ENCODE results near the gene WRNIP1. TPM values are rescaled to one million over a fixed set of nuclear protein-coding genes. Genes with fewer than 3 reads are reported as not detected.
A peak's percentile ranks its signal among the peaks of the same experiment; 100 is the strongest.

WRNIP1 gene
- total and polyA plus RNA-seq, 9 of the 15 experiments (the other 6 are each of a cell fraction or from before 2014, with no cell fraction given) = 13.2 to 63.6 (median 48.6) TPM

GRCh38 chr6:2725999-2726567, 39.1 kb upstream of the WRNIP1 start (continued):
- no peak for TF ChIP-seq NR2C2 (CRISPR knock-in tag; IDR thresholded peaks at IDR 0.05)
- TF ChIP-seq NR2C2 (tag; IDR thresholded peaks at IDR 0.05) = 0 out of 2 replicates have a peak, but pooled peaks have one; percentile 20
- TF ChIP-seq SPI1 (IDR thresholded peaks at IDR 0.05; ENCODE audit: borderline replicate concordance, low read depth, low read length) = no peak
- no peak for TF ChIP-seq ETV1 (tag; conservative IDR thresholded peaks at IDR 0.05; ENCODE audit: low read depth)
- no peak for TF ChIP-seq ID3 (CRISPR knock-in tag; IDR thresholded peaks at IDR 0.05)
- no peak for TF ChIP-seq ID3 (tag; IDR thresholded peaks at IDR 0.05)
- no peak for TF ChIP-seq JUN (IDR thresholded peaks at IDR 0.05; ENCODE audit: borderline replicate concordance, low read depth, low read length)
- TF ChIP-seq JUN (CRISPR knock-in tag; IDR thresholded peaks at IDR 0.05; ENCODE audit: borderline replicate concordance) = no peak
- TF ChIP-seq ZNF12 (CRISPR knock-in tag; IDR thresholded peaks at IDR 0.05) = no peak
- no peak for TF ChIP-seq HBP1 (CRISPR knock-in tag; IDR thresholded peaks at IDR 0.05)
- no peak for TF ChIP-seq ZNF175 (CRISPR knock-in tag; IDR thresholded peaks at IDR 0.05; ENCODE audit: low read depth)
- no peak for TF ChIP-seq ATF3 (IDR thresholded peaks at IDR 0.05)
- no peak for TF ChIP-seq ATF3 (CRISPR knock-in tag; conservative IDR thresholded peaks at IDR 0.05)
- TF ChIP-seq ETV6 (IDR thresholded peaks at IDR 0.05; ENCODE audit: borderline replicate concordance in 1 of 2, low read depth in 2 of 2, low read length in 1 of 2) = no peak
- TF ChIP-seq ETV6 (CRISPR knock-in tag; IDR thresholded peaks at IDR 0.05; ENCODE audit: borderline replicate concordance) = no peak
- no peak for TF ChIP-seq ZFP1 (CRISPR knock-in tag; IDR thresholded peaks at IDR 0.05)
- TF ChIP-seq BDP1 (IDR thresholded peaks at IDR 0.05; ENCODE audit: insufficient read depth, insufficient read length) = no peak
- TF ChIP-seq IFI16 (CRISPR knock-in tag; IDR thresholded peaks at IDR 0.05) = no peak
- TF ChIP-seq CBX2 (IDR thresholded peaks at IDR 0.05; ENCODE audit: insufficient read depth, low read length, poor library complexity, severe bottlenecking) = no peak
- no peak for TF ChIP-seq KDM5B (IDR thresholded peaks at IDR 0.05; ENCODE audit: insufficient replicate concordance, low read depth, low read length)
- TF ChIP-seq MAFK (IDR thresholded peaks at IDR 0.05; ENCODE audit: low read length) = no peak
- 0 out of 2 replicates have a peak, but pooled peaks have one; percentile 30 for TF ChIP-seq RNF2 (IDR thresholded peaks at IDR 0.05)
- TF ChIP-seq DPF2 (IDR thresholded peaks at IDR 0.05) = peak; percentile 60; the same call in 1 of the 2 replicates
- TF ChIP-seq ZNF583 (CRISPR knock-in tag; IDR thresholded peaks at IDR 0.05) = no peak
- TF ChIP-seq RBM39 (optimal IDR thresholded peaks at IDR 0.05; ENCODE audit: low read depth, low read length) = no peak
- no peak for TF ChIP-seq DACH1 (IDR thresholded peaks at IDR 0.05; ENCODE audit: partially characterized antibody)
- TF ChIP-seq PRMT5 (CRISPR knock-in tag; IDR thresholded peaks at IDR 0.05) = no peak
- no peak for TF ChIP-seq SLC30A9 (CRISPR knock-in tag; IDR thresholded peaks at IDR 0.05)
- TF ChIP-seq, protein P1, sequence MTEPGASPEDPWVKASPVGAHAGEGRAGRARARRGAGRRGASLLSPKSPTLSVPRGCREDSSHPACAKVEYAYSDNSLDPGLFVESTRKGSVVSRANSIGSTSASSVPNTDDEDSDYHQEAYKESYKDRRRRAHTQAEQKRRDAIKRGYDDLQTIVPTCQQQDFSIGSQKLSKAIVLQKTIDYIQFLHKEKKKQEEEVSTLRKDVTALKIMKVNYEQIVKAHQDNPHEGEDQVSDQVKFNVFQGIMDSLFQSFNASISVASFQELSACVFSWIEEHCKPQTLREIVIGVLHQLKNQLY (CRISPR knock-in tag; conservative IDR thresholded peaks at IDR 0.05) = no peak
